Mucosa of rectum (tissue), 2 donors: ENCODE results near the gene SUN3.
"Not testable (repeated sequence)": the region's sequence is repeated elsewhere in the genome, so short reads cannot be mapped to it uniquely, and the experiment has no call there.

ENCODE experiments used
- H3K27ac ChIP-seq, 2 donors: one replicate each; pipeline ENCODE4 v1.7.0; 2013; ENCODE audit warnings: inconsistent platforms in 2 of 2, low read depth in 2 of 2, low read length in 2 of 2
- H3K27me3 ChIP-seq, 2 donors: one replicate each; pipeline ENCODE4 v1.7.0; 2013; ENCODE audit warnings: low read length in 2 of 2; ENCODE audit not compliant: control insufficient read depth in 2 of 2, insufficient read depth in 2 of 2
- H3K36me3 ChIP-seq, 2 donors: one replicate each; pipeline ENCODE4 v1.7.0; 2013; ENCODE audit warnings: low read length in 2 of 2; ENCODE audit not compliant: control insufficient read depth in 2 of 2, insufficient read depth in 2 of 2
- H3K4me1 ChIP-seq, 2 donors: one replicate each; pipeline ENCODE4 v1.7.0; 2013; ENCODE audit warnings: low read length in 2 of 2, mild to moderate bottlenecking in 1 of 2; ENCODE audit not compliant: control insufficient read depth in 2 of 2, insufficient read depth in 2 of 2
- H3K4me3 ChIP-seq, 2 donors: one replicate each; pipeline ENCODE4 v1.7.0; 2013; ENCODE audit warnings: low read length in 2 of 2
- H3K9ac ChIP-seq, 2 donors: one replicate each; pipeline ENCODE4 v1.7.0; 2013; ENCODE audit warnings: low read length in 2 of 2, low read depth in 1 of 2, mild to moderate bottlenecking in 1 of 2
- H3K9me3 ChIP-seq, 2 donors: one replicate each; pipeline ENCODE4 v1.7.0; 2013; ENCODE audit warnings: low read length in 2 of 2; ENCODE audit not compliant: control insufficient read depth in 2 of 2
- donor health status: healthy.
- donor health status: Normal muscosa, but diverticular disease.

The SUN3 gene

DNA sequence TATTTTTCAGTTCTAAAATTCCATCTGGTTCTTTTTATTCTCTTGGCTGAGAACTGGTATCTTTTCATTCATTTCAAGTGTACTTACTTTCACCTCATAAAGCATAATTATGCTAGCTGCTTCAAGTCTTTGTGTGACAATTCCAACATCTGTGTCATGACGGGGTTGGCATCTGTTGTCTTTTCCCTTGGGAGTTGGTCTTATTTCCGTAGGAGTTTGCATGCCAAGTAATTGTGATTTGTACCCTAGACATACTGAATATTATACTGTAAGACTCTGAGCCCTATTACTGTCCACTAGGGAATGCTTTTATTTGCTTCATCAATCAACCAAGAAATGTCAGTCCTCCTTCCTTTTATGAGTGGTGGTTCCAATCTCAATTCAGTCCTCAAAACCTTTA lies 24.9 kb downstream of the SUN3 start:
- Histone ChIP-seq H3K4me3 (no peak overlapping the region), H3K36me3 (no peaks in the 10 kb centered on the region), H3K9ac (no peak overlapping the region), H3K9me3 (no peaks in the 10 kb centered on the region), H3K27ac (no peak overlapping the region), H3K4me1 (no peaks in the 10 kb centered on the region), H3K27me3 (no peaks in the 10 kb centered on the region)

DNA sequence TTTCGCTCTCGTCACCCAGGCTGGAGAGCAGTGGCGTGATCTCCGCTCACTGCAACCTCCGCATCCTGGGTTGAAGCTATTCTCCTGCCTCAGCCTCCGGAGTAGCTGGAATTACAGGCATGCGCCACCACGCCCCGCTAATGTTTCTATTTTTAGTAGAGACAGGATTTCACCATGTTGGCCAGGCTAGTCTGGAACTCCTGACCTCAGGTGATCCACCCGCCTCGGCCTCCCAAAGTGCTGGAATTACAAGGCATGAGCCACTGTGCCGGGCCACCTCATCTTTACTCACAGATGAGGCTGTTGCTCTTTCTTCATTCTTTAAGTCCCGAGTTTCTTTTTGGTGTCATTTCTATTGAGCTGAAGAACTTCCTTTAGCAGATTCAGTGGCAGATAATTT lies 28.7 kb downstream of the SUN3 start:
- not testable (repeated sequence) for H3K9me3 ChIP-seq, H3K27ac ChIP-seq, H3K4me3 ChIP-seq, H3K27me3 ChIP-seq, H3K4me1 ChIP-seq, H3K9ac ChIP-seq, H3K36me3 ChIP-seq

DNA sequence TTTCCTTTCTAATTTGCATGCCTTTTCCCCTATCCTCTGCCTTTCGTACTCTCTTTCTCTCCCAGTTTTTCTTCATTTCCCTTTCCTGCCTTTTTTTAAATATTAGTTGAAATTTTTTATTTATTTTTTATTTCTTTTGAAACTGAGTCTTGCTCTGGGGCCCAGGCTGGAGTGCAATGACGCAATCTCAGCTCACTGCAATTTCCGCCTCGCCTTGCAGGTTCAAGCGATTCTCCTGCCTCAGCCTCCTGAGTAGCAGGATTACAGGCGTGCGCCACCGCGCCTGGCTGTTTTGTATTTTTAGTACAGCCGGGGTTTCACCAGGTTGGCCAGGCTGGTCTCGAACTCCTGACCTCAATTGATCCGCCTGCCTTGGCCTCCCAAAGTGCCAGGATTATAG lies 29.5 kb downstream of the SUN3 start:
- Histone ChIP-seq H3K36me3 (no peaks in the 10 kb centered on the region), H3K27me3 (no peaks in the 10 kb centered on the region), H3K27ac (no peak overlapping the region), H3K9me3 (no peaks in the 10 kb centered on the region), H3K4me1 (no peaks in the 10 kb centered on the region), H3K4me3 (no peak overlapping the region), H3K9ac (no peak overlapping the region)

DNA sequence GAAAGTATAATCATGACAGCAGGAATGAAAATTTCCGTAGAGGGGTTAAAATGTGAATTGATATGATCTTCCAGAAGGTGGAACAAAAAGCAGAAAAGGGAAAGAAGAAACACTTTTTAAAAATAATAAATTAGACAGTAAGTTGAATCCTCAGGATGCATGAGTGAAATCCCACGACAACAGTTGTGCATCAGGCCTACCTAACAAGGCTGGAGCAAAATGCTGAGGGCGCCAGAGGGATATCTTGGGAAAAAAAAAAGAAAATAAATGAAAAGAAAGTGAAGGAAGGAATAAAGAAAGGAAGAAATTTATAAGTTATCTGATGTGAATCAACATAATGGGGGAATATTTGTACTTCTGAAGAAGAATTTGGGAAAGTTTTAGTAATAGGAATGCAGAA lies 36.5 kb downstream of the SUN3 start:
- peak overlapping the region; percentile 72 to 78 for H3K27ac ChIP-seq
- H3K27me3 ChIP-seq: no peaks in the 10 kb centered on the region
- peak overlapping the region; percentile 87 to 89 for H3K4me3 ChIP-seq
- peak overlapping the region in 1 of 2 donors; percentile 63 for H3K9ac ChIP-seq
- H3K36me3 ChIP-seq: no peaks in the 10 kb centered on the region
- no peaks in the 10 kb centered on the region for H3K9me3 ChIP-seq
- H3K4me1 ChIP-seq: peaks cover 0 to 5% of the 10 kb centered on the region in 2 donors

DNA sequence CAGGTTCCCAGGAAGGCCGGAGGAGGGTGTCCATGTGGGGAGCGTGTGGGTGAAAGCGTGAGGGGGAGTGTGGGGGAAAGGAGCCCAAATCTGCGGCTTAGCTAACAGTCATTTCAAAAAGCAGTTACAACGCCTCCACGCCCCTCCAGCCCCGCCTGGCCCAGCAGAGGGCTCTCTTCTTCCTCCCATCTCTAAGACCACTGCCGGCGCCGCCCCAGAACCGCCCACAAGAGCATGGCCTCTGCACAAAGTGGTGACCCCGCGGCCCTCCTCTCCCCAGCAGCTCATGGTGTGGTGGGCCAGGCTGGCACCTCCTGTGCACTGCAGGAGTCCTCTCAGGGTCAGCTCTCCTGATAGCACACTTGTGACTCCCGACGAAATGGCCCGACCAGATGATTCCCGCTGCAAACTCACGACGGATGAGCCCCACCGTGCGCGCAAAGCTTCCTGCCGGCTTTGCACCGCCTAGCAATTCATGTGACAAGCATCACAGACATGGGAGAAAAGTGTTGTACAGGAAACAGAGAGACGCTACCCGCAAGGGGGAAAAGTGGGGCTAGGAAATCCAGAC lies 37.1 kb downstream of the SUN3 start:
- H3K9ac ChIP-seq: peak overlapping the region; percentile 63 to 73
- H3K4me3 ChIP-seq: peak overlapping the region; percentile 87 to 89
- no peaks in the 10 kb centered on the region for H3K36me3 ChIP-seq
- peaks cover 0 to 5% of the 10 kb centered on the region in 2 donors for H3K4me1 ChIP-seq
- H3K27ac ChIP-seq: peak overlapping the region; percentile 72 to 78
- no peaks in the 10 kb centered on the region for H3K9me3 ChIP-seq
- no peaks in the 10 kb centered on the region for H3K27me3 ChIP-seq

DNA sequence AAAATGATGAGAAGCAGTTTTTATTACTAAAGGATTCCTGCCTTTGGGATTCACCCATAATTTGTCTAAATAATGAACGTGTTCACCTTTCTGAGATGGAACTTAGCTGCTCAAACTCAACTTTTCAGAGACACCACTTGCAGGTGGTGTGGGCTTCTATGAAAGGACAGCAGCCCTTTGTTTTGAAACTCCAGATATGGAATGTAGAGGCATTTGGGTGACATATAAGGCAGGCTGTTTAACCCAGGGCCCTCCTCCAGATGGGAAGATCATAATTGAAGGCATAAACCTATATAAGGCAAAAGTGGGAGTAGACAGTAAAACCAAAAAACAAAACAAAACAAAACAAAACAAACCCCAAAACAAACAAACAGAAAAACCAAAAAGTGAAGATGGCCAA lies 37.6 kb downstream of the SUN3 start:
- Histone ChIP-seq H3K9ac (peak overlapping the region in 1 of 2 donors; percentile 73), H3K36me3 (no peaks in the 10 kb centered on the region), H3K27ac (peak overlapping the region; percentile 72 to 78), H3K4me3 (peak overlapping the region; percentile 87 to 89), H3K27me3 (no peaks in the 10 kb centered on the region), H3K9me3 (no peaks in the 10 kb centered on the region), H3K4me1 (peaks cover 0 to 5% of the 10 kb centered on the region in 2 donors)

DNA sequence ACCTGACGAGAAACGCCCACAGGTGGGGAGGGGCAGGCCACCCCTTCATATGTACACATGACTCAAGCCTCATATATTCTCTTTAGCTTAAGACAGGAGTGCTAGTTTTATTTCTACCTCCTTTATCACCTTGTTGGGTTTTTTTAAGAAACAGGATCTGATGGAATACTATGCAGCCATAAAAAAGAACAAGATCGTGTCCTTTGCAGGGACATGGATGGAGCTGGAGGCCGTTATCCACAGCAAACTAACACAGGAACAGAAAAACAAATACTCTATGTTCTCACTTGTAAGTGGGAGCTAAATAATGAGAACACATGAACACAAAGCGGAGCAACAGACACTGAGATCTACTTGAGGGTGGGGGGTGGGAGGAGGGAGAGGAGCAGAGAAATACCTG lies 38.3 kb downstream of the SUN3 start:
- no peak overlapping the region for H3K4me3 ChIP-seq
- no peak overlapping the region for H3K9ac ChIP-seq
- no peaks in the 10 kb centered on the region for H3K27me3 ChIP-seq
- no peaks in the 10 kb centered on the region for H3K9me3 ChIP-seq
- peaks cover 0 to 5% of the 10 kb centered on the region in 2 donors for H3K4me1 ChIP-seq
- H3K36me3 ChIP-seq: no peaks in the 10 kb centered on the region
- H3K27ac ChIP-seq: no peak overlapping the region

DNA sequence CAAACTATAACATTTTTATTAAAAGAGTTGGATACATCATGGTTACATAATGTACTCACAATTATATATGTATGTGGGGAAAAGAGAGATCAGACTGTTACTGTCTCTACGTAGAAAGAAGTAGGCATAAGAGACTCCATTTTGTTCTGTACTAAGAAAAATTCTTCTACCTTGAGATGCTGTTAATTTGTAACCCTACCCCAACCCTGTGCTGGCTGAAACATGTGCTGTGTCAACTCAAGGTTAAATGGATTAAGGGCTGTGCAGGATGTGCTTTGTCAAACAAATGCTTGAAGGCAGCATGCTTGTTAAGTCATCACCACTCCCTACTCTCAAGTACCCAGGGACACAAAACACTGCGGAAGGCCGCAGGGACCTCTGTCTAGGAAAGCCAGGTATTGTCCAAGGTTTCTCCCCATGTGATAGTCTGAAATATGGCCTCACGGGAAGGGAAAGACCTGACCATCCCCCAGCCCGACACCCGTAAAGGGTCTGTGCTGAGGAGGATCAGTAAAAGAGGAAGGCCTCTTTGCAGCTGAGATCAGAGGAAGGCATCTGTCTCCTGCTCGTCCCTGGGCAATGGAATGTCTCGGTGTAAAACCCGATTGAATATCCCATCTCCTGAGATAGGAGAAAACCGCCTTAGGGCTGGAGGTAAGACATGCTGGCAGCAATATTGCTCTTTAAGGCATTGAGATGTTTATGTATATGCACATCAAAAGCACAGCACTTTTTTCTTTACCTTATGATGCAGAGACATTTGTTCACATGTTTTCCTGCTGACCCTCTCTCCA lies 39.1 kb downstream of the SUN3 start:
- not testable (repeated sequence) for H3K27ac ChIP-seq, H3K4me3 ChIP-seq, H3K4me1 ChIP-seq, H3K27me3 ChIP-seq, H3K9me3 ChIP-seq, H3K36me3 ChIP-seq, H3K9ac ChIP-seq

DNA sequence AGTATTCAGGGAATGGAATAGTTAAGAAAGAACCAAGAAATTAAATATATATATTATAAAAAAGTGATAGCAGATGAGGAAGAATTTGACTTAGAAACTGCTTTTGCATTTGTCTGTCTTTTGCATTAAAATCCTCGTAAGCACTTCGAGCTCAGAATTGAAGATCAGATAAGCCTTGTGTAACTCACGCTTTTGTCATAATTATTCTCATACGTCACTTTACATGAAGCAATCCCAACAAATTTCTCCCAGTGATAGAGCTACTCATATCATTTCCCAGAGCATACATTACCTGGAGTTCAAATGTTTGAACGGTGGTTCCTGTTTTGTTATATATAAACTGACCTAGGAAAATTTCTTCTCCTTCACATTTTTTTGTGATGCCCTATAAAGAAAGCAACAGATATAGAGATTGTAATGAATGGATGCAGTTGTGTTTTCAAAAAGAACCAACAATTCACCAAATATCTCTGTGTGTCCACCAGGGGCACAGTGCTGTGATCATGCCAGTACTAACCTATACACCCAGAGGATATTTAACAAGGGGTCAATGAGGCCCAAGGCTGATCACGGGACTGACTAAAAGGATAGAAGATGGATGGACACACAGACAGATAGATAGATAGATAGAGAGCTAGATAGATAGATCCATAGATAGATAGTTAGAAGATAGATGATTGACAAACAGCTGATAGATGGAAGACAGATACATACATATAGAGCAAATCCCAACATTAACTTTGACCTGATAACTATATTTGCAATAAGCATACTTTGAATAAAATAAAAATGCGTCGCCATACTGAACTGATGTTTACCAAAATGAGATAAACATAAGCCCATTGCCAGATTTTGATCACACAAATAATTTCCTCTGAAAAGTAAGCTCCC lies 40.2 kb downstream of the SUN3 start:
- Histone ChIP-seq H3K9me3 (no peaks in the 10 kb centered on the region), H3K4me3 (no peak overlapping the region), H3K4me1 (peaks cover 0 to 5% of the 10 kb centered on the region in 2 donors), H3K36me3 (no peaks in the 10 kb centered on the region), H3K9ac (no peak overlapping the region), H3K27me3 (no peaks in the 10 kb centered on the region), H3K27ac (no peak overlapping the region)

DNA sequence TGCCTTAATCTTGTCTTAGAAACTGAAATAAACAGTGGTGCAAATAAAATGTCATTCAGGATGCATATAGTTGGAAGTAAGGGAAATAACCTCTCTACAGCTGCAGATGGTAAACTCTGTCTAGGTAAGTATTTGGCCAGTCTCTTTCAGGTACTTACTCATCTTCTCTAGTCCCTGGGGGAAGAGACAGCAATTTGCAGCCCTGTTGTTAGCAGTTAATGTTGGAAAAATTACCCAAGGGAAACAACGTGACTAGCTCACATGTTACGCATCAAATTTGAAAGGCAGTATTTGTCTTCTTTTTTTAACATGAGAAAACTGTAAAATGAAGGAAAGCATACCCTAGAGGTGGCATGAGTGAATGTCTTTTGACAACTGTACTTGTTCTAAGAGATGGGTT lies 46.3 kb downstream of the SUN3 start:
- Histone ChIP-seq H3K36me3 (peaks cover 4 to 8% of the 10 kb centered on the region in 2 donors), H3K9me3 (no peaks in the 10 kb centered on the region), H3K4me3 (no peak overlapping the region), H3K4me1 (peaks cover 8 to 10% of the 10 kb centered on the region in 2 donors), H3K27ac (no peak overlapping the region), H3K9ac (no peak overlapping the region), H3K27me3 (no peaks in the 10 kb centered on the region)
